Loucy (cell line): Measurements from ENCODE around the gene NR1H2.

Source experiments
- H2AFZ ChIP-seq: fragments of 200-600 bp; sonication (generic); 2 replicates; pipeline ENCODE4 v1.6.0; 2016; ENCODE audit warnings: antibody characterized with exemption, mild to moderate bottlenecking, low read length, moderate library complexity
- H3F3A ChIP-seq: fragments of 200-600 bp; 2 replicates; pipeline ENCODE4 v1.6.0; 2016; ENCODE audit warnings: antibody characterized with exemption, low read depth, mild to moderate bottlenecking
- H3K27me3 ChIP-seq: fragments of 200-600 bp; sonication (generic); 2 replicates; pipeline ENCODE4 v1.6.1; 2014; ENCODE audit warnings: low read length, mild to moderate bottlenecking; ENCODE audit not compliant: insufficient read depth, poor library complexity, severe bottlenecking
- H3K36me3 ChIP-seq: fragments of 200-600 bp; sonication (generic); 2 replicates; pipeline ENCODE4 v1.6.1; 2016; ENCODE audit warnings: low read length; ENCODE audit not compliant: insufficient read depth
- H3K4me1 ChIP-seq: fragments of 200-600 bp; sonication (generic); 2 replicates; pipeline ENCODE4 v1.5.1; 2014; ENCODE audit warnings: low read length, mild to moderate bottlenecking; ENCODE audit not compliant: insufficient read depth, poor library complexity, severe bottlenecking
- H3K4me2 ChIP-seq: fragments of 200-600 bp; sonication (generic); 2 replicates; pipeline ENCODE4 v1.6.0; 2014; ENCODE audit warnings: antibody characterized with exemption, low read length, low read depth, mild to moderate bottlenecking; ENCODE audit not compliant: poor library complexity, severe bottlenecking
- H3K4me3 ChIP-seq: fragments of 200-600 bp; sonication (generic); 2 replicates; pipeline ENCODE4 v1.5.1; 2014; ENCODE audit warnings: low read length, mild to moderate bottlenecking, mixed read lengths; ENCODE audit not compliant: poor library complexity, severe bottlenecking
- H3K79me2 ChIP-seq: fragments of 200-600 bp; sonication (generic); 2 replicates; pipeline ENCODE4 v1.6.1; 2014; ENCODE audit warnings: low read length; ENCODE audit not compliant: insufficient read depth
- H3K9ac ChIP-seq: fragments of 200-600 bp; sonication (generic); 2 replicates; pipeline ENCODE4 v1.6.0; 2014; ENCODE audit warnings: mild to moderate bottlenecking, low read depth, low read length, moderate library complexity; ENCODE audit not compliant: poor library complexity, severe bottlenecking
- H3K9me2 ChIP-seq: fragments of 200-600 bp; sonication (generic); replicated peaks from 2 replicates; pipeline ENCODE4 v1.6.1; 2016; ENCODE audit warnings: low read depth, low read length, mixed read lengths
- H3K9me3 ChIP-seq: fragments of 200-600 bp; sonication (generic); 2 replicates; pipeline ENCODE4 v1.6.1; 2014; ENCODE audit warnings: mild to moderate bottlenecking, antibody characterized with exemption, low read length, low read depth; ENCODE audit not compliant: insufficient read depth
- H4K20me1 ChIP-seq: fragments of 200-600 bp; sonication (generic); 2 replicates; pipeline ENCODE4 v1.6.0; 2014; ENCODE audit warnings: antibody characterized with exemption, low read length, mild to moderate bottlenecking; ENCODE audit not compliant: insufficient read depth, poor library complexity, severe bottlenecking
- EZH2phosphoT487 ChIP-seq: fragments of 200-600 bp; IDR thresholded peaks from 2 replicates; pipeline ENCODE4 v1.6.1; 2018; ENCODE audit warnings: antibody characterized with exemption, mild to moderate bottlenecking, moderate library complexity, borderline replicate concordance
- TF ChIP-seq, protein P1 (sequence below): fragments of 200-600 bp; sonication (generic); conservative IDR thresholded peaks from 2 replicates; pipeline ENCODE4 v1.5.1; 2014; ENCODE audit warnings: mild to moderate bottlenecking, antibody characterized with exemption, low read length

Gene NR1H2

DNA sequence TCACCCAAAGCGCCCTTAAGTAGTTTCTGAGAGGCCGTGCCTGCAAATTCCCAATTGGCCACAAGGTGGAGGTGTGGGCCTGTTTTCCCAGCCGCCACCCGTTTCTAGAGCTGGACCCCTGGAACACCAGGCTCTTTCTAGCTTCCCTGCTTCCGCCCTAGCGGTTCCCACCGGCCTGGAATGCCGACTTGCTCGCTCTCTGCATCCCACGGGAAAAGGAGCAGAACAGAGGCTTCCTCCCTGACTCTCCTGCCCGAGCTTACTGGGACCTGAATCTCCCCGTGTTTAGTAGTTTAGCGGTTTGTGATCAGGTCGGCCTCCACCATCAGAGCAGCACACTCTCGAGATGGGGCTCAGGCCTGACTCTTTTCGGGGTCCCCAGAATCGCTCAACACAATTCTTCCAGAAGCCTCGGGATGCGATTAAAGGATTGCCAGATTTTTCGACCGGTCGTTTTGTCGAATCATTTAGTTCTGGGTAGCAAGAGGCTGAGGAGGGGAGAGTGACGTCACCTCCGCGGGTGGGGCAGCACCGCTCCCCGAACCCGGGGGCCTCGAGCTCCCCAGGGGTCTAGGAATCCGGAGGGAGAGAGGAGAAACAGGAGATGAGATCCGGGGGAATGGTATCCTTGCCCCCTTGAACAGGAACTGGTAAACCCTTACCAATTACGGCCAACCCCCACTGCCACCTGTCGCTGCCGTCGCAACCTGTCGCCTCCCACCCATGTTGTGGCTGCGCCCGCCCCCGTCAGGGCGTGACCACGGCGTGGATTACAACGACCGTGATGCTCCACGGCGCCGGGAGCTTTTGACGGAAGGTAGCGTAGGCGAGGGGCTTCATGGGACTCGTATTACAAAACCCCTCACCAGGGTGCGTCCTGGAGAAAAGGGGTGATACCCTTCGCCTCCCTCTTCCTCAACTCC, 18.8 kb upstream of the NR1H2 start:
- Histone ChIP-seq H3F3A (no peaks in the 10 kb centered on the region), H3K36me3 (no peaks in the 10 kb centered on the region), H4K20me1 (no peaks in the 10 kb centered on the region), H3K9me3 (no peaks in the 10 kb centered on the region), H3K4me3 (no peak overlapping the region), H3K79me2 (no peaks in the 10 kb centered on the region), H2AFZ (peak overlapping the region; percentile 65), H3K9me2 (no peaks in the 10 kb centered on the region), H3K27me3 (no peaks in the 10 kb centered on the region), H3K4me1 (no peaks in the 10 kb centered on the region), H3K9ac (no peak overlapping the region), H3K4me2 (peak overlapping the region; percentile 16)
- TF ChIP-seq EZH2phosphoT487: no peak
- TF ChIP-seq, protein P1, sequence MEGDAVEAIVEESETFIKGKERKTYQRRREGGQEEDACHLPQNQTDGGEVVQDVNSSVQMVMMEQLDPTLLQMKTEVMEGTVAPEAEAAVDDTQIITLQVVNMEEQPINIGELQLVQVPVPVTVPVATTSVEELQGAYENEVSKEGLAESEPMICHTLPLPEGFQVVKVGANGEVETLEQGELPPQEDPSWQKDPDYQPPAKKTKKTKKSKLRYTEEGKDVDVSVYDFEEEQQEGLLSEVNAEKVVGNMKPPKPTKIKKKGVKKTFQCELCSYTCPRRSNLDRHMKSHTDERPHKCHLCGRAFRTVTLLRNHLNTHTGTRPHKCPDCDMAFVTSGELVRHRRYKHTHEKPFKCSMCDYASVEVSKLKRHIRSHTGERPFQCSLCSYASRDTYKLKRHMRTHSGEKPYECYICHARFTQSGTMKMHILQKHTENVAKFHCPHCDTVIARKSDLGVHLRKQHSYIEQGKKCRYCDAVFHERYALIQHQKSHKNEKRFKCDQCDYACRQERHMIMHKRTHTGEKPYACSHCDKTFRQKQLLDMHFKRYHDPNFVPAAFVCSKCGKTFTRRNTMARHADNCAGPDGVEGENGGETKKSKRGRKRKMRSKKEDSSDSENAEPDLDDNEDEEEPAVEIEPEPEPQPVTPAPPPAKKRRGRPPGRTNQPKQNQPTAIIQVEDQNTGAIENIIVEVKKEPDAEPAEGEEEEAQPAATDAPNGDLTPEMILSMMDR: peak; percentile 84

- H3K9me3 ChIP-seq: no peaks in the 10 kb centered on the region
- no peaks in the 10 kb centered on the region for H3K79me2 ChIP-seq
- H2AFZ ChIP-seq: no peak overlapping the region
- H3K4me1 ChIP-seq: peaks cover 2% of the 10 kb centered on the region
- H3F3A ChIP-seq: no peaks in the 10 kb centered on the region
- no peaks in the 10 kb centered on the region for H3K36me3 ChIP-seq
- H4K20me1 ChIP-seq: no peaks in the 10 kb centered on the region
- no peak overlapping the region for H3K4me2 ChIP-seq
- H3K9me2 ChIP-seq: no peaks in the 10 kb centered on the region
- H3K27me3 ChIP-seq: no peaks in the 10 kb centered on the region
- H3K4me3 ChIP-seq: no peak overlapping the region
- TF ChIP-seq, protein P1: no peak
- TF ChIP-seq EZH2phosphoT487: no peak
- no peak overlapping the region for H3K9ac ChIP-seq
Measured at GRCh38 chr19:50358483-50359327, 17.6 kb upstream of the NR1H2 start.

DNA sequence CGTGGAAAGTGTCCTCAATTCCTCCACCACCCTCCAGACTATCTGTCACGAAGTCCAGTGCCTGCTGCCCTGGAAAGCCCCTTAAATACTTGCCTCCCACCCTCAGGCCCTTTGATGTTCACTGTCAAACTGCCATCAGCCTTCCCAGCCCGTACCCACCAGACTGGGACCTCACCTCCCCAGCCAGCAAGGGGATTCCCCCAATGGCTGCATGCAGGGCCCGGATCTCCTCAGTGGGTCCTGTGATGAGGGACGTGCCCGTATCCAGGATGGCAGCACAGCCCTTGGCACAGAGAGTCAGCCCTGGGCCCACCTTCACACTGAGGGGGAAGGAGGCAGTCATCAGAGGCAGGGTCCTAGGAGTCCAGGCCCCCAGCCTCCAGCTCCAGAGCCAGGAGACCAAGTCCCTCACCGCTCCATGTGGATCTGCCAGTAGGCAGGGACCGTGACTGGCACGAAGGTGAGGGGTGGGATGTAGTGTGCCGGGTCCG, 16.9 kb upstream of the NR1H2 start:
- H3K9ac ChIP-seq: no peak overlapping the region

More for the DNA sequence above, 16.9 kb upstream of the NR1H2 start:
- H4K20me1 ChIP-seq: no peaks in the 10 kb centered on the region
- no peaks in the 10 kb centered on the region for H3K9me3 ChIP-seq
- H3K4me1 ChIP-seq: peaks cover 4% of the 10 kb centered on the region
- H3K4me3 ChIP-seq: no peak overlapping the region
- H3F3A ChIP-seq: no peaks in the 10 kb centered on the region
- no peak overlapping the region for H3K4me2 ChIP-seq
- H3K9me2 ChIP-seq: no peaks in the 10 kb centered on the region
- no peak overlapping the region for H2AFZ ChIP-seq
- H3K27me3 ChIP-seq: no peaks in the 10 kb centered on the region
- no peaks in the 10 kb centered on the region for H3K36me3 ChIP-seq
- TF ChIP-seq, protein P1: no peak
- TF ChIP-seq EZH2phosphoT487: no peak
- H3K79me2 ChIP-seq: no peaks in the 10 kb centered on the region
